SK-N-SH (cell line): ENCODE data around the gene EYA2.

Experiments
- CTCF ChIP-seq: fragments of 200-600 bp; sonication (generic); IDR thresholded peaks from 2 replicates; pipeline ENCODE4 v1.6.1; 2017; ENCODE audit warnings: antibody characterized with exemption, mild to moderate bottlenecking, moderate library complexity
- EP300 ChIP-seq, 2 experiments: IDR thresholded peaks; 2 replicates each; pipeline versions ENCODE4 v1.4.0 to v1.6.1; 2012; ENCODE audit warnings: borderline replicate concordance in 1 of 2, low read depth in 1 of 2, low read length in 1 of 2
- FOSL2 ChIP-seq: IDR thresholded peaks from 2 replicates; pipeline ENCODE4 v1.4.0; 2012; ENCODE audit warnings: low read depth, mild to moderate bottlenecking, moderate library complexity, borderline replicate concordance
- FOXJ3 ChIP-seq: sonication (generic); formaldehyde crosslinking; IDR thresholded peaks from 2 replicates; pipeline ENCODE4 v1.5.1; 2020; ENCODE audit warnings: mild to moderate bottlenecking, missing genetic modification reagents
- NRF1 ChIP-seq: IDR thresholded peaks from 2 replicates; pipeline ENCODE4 v1.6.1; 2012; ENCODE audit warnings: low read depth, mild to moderate bottlenecking, low read length
- TF ChIP-seq, protein P1 (sequence below): fragments of 150-350 bp; IDR thresholded peaks from 2 replicates; pipeline ENCODE4 v1.6.1; 2017; ENCODE audit warnings: antibody characterized with exemption, low read length, low read depth, borderline replicate concordance
- TF ChIP-seq, protein P2 (sequence below): IDR thresholded peaks from 2 replicates; pipeline ENCODE4 v1.6.1; 2012; ENCODE audit warnings: mild to moderate bottlenecking, low read depth, low read length, moderate library complexity

GRCh38 chr20:47224857-47225256, 330.2 kb downstream of the EYA2 start:
- TF ChIP-seq EP300 (IDR thresholded peaks at IDR 0.05; ENCODE audit: borderline replicate concordance in 1 of 2, low read depth in 1 of 2, low read length in 1 of 2), result no peak
- no peak for TF ChIP-seq NRF1
- TF ChIP-seq FOSL2, result no peak
- no peak for TF ChIP-seq CTCF
- TF ChIP-seq, protein P1, sequence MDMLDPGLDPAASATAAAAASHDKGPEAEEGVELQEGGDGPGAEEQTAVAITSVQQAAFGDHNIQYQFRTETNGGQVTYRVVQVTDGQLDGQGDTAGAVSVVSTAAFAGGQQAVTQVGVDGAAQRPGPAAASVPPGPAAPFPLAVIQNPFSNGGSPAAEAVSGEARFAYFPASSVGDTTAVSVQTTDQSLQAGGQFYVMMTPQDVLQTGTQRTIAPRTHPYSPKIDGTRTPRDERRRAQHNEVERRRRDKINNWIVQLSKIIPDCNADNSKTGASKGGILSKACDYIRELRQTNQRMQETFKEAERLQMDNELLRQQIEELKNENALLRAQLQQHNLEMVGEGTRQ, result no peak
- TF ChIP-seq FOXJ3 (CRISPR knock-in tag), result no peak
- TF ChIP-seq, protein P2, sequence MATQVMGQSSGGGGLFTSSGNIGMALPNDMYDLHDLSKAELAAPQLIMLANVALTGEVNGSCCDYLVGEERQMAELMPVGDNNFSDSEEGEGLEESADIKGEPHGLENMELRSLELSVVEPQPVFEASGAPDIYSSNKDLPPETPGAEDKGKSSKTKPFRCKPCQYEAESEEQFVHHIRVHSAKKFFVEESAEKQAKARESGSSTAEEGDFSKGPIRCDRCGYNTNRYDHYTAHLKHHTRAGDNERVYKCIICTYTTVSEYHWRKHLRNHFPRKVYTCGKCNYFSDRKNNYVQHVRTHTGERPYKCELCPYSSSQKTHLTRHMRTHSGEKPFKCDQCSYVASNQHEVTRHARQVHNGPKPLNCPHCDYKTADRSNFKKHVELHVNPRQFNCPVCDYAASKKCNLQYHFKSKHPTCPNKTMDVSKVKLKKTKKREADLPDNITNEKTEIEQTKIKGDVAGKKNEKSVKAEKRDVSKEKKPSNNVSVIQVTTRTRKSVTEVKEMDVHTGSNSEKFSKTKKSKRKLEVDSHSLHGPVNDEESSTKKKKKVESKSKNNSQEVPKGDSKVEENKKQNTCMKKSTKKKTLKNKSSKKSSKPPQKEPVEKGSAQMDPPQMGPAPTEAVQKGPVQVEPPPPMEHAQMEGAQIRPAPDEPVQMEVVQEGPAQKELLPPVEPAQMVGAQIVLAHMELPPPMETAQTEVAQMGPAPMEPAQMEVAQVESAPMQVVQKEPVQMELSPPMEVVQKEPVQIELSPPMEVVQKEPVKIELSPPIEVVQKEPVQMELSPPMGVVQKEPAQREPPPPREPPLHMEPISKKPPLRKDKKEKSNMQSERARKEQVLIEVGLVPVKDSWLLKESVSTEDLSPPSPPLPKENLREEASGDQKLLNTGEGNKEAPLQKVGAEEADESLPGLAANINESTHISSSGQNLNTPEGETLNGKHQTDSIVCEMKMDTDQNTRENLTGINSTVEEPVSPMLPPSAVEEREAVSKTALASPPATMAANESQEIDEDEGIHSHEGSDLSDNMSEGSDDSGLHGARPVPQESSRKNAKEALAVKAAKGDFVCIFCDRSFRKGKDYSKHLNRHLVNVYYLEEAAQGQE, result no peak
